ENCODE measurements around the gene NUP160.
"Not testable (repeated sequence)": the region's sequence is repeated elsewhere in the genome, so short reads cannot be mapped to it uniquely, and the experiment has no call there.

Gene NUP160

DNA sequence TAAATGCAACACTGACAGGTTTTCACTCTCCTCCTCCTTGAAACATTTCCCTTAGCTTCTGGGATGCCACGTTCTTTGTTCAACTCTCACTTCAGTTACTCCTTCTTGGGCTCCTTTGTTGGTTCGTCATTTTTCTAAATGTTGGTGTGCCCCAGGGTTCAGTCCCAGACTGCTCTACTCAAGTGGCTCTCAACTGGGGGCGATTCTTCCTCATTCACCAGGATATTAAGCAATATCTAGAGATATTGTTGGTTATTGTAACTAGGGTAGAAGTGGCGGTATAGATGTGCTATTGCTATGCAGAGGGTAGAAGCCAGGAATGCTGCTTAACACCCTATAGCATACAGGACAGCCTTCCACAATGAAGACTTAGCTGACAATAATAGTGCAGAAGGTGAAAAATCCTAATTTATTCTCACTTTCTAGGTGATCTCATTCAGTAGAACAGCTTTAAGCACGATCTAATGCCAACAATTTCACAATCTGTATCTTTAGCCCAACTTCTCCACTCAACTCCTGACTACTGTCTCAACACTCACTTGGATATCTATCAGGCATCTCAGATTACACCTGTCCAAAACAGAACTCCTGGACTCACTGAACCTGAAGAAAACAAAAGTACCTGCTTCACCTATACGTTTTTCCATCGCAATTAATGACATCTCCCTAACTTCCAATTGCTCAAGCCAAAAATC lies 4.6 kb downstream of the NUP160 start:
- TF ChIP-seq, protein P1, sequence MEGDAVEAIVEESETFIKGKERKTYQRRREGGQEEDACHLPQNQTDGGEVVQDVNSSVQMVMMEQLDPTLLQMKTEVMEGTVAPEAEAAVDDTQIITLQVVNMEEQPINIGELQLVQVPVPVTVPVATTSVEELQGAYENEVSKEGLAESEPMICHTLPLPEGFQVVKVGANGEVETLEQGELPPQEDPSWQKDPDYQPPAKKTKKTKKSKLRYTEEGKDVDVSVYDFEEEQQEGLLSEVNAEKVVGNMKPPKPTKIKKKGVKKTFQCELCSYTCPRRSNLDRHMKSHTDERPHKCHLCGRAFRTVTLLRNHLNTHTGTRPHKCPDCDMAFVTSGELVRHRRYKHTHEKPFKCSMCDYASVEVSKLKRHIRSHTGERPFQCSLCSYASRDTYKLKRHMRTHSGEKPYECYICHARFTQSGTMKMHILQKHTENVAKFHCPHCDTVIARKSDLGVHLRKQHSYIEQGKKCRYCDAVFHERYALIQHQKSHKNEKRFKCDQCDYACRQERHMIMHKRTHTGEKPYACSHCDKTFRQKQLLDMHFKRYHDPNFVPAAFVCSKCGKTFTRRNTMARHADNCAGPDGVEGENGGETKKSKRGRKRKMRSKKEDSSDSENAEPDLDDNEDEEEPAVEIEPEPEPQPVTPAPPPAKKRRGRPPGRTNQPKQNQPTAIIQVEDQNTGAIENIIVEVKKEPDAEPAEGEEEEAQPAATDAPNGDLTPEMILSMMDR (conservative IDR thresholded peaks at IDR 0.05), result no peak
- H3K27ac ChIP-seq, result no peak overlapping the region

DNA sequence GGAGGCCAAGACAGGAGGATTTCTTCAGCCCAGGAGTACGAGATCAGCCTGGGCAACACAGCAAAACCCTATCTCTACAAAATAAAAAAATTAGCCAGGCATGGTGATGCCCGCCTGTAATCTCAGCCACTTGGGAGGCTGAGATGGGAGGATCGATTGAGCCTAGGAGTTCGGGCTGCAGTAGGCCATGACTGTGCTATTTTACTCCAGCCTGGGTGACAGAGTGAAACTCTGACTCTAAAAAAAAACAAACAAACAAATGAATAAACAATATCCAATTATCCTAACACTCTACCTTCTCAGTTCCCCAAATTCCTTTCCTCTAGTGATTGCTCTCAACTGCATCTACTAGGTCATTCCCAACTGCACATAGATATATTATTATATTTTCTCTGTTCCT lies 5.4 kb downstream of the NUP160 start:
- TF ChIP-seq, protein P1 (conservative IDR thresholded peaks at IDR 0.05), result no peak
- no peak overlapping the region for H3K27ac ChIP-seq

DNA sequence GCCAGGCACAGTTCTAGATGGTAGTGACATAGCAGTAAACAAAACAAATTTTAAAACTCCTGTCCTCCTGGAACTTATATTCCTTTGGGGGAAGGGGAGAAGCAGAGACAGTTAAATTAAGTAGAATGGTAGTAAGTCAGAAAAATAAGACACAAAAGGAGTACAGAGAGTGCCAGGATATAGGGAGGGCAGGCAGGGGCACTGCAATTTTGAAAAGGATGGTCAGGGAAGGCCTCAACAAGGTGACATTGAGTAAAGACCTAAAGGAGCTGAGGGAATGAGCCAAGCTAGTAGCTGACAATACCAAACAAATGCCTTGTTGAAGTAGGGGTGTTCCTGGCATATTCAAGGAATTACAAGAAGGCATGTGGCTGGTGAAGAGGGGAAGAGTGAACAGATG lies 10.2 kb downstream of the NUP160 start:
- no peak overlapping the region for H3K27ac ChIP-seq
- TF ChIP-seq, protein P1 (conservative IDR thresholded peaks at IDR 0.05), result no peak

DNA sequence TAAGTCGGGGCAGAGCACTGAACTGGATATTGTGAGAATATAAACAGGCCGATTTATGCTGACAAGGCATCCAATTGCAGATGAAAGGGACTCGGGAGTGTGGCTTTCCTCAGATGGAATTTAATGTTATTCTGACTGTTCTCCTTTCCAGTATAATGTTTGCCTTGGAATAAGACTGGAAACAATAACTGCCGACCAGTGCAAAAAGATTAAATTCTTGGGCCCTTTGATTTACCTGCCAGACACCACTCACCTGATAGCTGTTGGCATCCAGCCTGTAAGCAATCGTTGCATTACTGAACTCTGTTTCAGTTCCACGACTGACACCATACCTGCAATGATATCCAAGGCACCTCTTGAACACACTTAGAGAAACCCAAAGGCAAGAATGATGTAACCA lies 10.9 kb downstream of the NUP160 start:
- no peak overlapping the region for H3K27ac ChIP-seq
- TF ChIP-seq, protein P1 (conservative IDR thresholded peaks at IDR 0.05), result no peak

DNA sequence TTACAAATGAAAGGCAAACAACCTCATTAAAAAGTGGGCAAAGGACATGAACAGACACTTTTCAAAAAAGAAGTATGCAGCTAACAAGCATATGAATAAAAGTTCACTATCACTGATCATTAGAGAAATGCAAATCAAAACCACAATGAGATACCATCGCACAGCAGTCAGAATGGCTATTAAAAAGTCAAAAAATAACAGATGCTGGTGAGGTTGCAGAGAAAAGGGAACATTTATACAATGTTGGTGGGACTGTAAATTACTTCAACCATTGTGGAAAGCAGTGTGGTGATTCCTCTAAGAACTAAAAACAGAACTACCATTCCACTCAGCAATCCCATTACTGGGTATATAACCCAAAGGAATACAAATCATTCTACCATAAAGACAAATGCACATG lies 18.1 kb downstream of the NUP160 start:
- not testable (repeated sequence) for H3K27ac ChIP-seq

DNA sequence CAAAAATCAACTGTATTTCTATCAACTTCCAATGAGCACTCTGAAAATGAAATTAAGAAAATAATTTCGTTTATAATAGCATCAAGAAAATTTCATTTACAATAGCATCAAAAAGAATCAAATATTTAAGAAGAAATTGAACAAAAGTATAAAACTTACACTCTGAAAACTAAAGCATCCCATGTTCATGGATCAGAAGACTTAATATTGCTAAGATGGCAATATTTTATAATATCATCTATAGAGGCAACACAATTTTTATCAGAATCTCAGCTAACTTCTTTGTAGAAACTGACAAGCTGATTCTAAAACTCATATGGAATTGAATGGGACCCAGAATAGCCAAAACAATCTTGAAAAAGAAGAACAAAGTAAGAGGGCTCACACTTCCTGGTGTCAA lies 19.9 kb downstream of the NUP160 start:
- H3K27ac ChIP-seq, result no peak overlapping the region
- TF ChIP-seq, protein P1 (conservative IDR thresholded peaks at IDR 0.05), result no peak

DNA sequence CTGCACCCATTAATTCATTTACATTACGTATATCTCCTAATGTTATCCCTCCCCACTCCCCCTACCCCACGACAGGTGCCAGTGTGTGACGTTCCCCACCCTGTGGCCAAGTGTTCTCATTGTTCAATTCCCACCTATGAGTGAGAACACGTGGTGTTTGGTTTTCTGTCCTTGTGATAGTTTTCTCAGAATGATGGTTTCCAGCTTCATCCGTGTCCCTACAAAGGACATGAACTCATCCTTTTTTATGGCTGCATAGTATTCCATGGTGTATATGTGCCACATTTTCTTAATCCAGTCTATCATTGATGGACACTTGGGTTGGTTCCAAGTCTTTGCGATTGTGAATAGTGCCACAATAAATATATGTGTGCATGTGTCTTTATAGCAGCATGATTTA lies 25.5 kb downstream of the NUP160 start:
- H3K27ac ChIP-seq, result not testable (repeated sequence)

DNA sequence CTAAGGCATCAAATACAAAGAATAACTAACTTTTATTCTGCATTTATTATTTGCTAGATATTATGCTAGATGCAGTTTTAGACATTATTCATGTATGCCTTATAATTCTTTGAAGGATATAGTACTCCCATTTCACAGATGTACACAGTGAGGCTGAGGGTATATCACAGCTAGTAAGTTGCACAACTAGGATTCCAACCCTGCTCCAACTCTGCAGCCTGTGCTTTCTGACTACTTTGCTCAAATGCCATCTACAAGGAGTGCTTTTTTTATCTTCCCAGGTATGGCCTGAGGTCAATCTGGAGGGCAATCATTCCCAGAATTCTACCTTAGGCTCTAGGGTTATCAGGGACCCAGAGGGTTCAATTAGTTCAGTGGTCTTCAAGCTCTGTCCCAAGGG lies 28.4 kb downstream of the NUP160 start:
- H3K27ac ChIP-seq, result no peak overlapping the region
- TF ChIP-seq, protein P1 (conservative IDR thresholded peaks at IDR 0.05), result no peak

DNA sequence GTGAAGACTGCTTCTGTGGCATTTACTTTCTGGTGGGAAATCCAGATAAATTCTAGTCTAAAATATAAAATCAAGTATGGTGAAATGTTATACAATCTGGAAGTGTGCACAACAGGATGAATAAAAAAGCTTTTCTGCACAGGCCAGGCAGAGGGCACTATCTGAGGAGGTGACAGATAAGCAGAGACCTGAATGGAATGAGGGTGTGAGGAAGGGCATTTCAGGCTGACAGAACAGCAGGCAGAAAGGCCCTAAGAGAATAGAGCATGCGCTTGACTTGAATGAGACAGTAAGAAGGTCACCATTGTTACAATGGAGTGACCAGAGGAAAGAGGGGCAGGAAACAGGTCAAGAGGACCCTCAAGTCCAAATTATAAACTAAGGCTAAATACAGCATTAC lies 47.4 kb downstream of the NUP160 start:
- TF ChIP-seq, protein P1 (conservative IDR thresholded peaks at IDR 0.05), result no peak
- H3K27ac ChIP-seq, result no peak overlapping the region
